ENCODE results near the gene MICAL1.

Gene MICAL1

DNA sequence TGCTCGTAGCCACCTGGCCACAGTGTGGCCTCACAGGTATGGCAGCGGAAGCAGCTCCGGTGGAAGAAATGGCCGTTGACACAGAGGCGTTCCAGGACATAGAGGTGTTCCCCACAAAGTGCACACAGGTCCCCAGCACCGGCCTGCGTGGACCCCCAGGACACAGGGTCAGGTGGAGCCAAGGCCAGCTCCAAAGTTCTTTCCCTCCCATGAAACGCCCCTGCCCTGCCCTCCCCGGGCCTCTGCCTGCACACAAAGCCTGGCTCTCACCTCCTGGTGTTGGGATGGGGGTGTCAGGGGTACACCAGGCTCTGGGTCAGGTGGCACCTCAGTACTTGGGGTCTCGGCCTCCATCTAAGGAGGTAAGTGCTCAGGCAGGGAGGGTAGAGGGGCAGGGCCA is 8.5 kb downstream of the MICAL1 start:
- TF ChIP-seq EZH2 (optimal IDR thresholded peaks at IDR 0.05; ENCODE audit: low read depth, low read length), result no peak
- TF ChIP-seq EZH2phosphoT487 (IDR thresholded peaks at IDR 0.05; ENCODE audit: low read length), result no peak
- TF ChIP-seq, protein P1, sequence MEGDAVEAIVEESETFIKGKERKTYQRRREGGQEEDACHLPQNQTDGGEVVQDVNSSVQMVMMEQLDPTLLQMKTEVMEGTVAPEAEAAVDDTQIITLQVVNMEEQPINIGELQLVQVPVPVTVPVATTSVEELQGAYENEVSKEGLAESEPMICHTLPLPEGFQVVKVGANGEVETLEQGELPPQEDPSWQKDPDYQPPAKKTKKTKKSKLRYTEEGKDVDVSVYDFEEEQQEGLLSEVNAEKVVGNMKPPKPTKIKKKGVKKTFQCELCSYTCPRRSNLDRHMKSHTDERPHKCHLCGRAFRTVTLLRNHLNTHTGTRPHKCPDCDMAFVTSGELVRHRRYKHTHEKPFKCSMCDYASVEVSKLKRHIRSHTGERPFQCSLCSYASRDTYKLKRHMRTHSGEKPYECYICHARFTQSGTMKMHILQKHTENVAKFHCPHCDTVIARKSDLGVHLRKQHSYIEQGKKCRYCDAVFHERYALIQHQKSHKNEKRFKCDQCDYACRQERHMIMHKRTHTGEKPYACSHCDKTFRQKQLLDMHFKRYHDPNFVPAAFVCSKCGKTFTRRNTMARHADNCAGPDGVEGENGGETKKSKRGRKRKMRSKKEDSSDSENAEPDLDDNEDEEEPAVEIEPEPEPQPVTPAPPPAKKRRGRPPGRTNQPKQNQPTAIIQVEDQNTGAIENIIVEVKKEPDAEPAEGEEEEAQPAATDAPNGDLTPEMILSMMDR (IDR thresholded peaks at IDR 0.05; ENCODE audit: low read length), result no peak
- no peaks in the 10 kb centered on the region for H3F3A ChIP-seq (ENCODE audit: insufficient read depth, low read length)
- H3K36me3 ChIP-seq (replicated peaks; ENCODE audit: insufficient read depth, low read length), result no peaks in the 10 kb centered on the region; the same call in 1 of the 2 replicates
- H3K4me2 ChIP-seq (ENCODE audit: low read depth, low read length), result no peak overlapping the region
- no peak overlapping the region for H3K4me3 ChIP-seq (ENCODE audit: low read length)
- no peak for DNase-seq
- no peaks in the 10 kb centered on the region for H4K20me1 ChIP-seq (ENCODE audit: insufficient read depth, low read length)
- no peaks in the 10 kb centered on the region for H3K9me3 ChIP-seq (replicated peaks; ENCODE audit: insufficient read depth, low read length)
- no peak overlapping the region for H3K27ac ChIP-seq (ENCODE audit: low read length)
- no peak overlapping the region for H3K9ac ChIP-seq (ENCODE audit: low read length)
- no peaks in the 10 kb centered on the region for H3K9me2 ChIP-seq (replicated peaks; ENCODE audit: insufficient read depth, low read length)
- peaks cover 9% of the 10 kb centered on the region; the same call in 1 of the 2 replicates for H3K79me2 ChIP-seq (ENCODE audit: low read length)
- no peaks in the 10 kb centered on the region for H3K27me3 ChIP-seq (replicated peaks; ENCODE audit: insufficient read depth, low read length)
- H2AFZ ChIP-seq (ENCODE audit: low read length), result no peak overlapping the region
- H3K4me1 ChIP-seq (ENCODE audit: low read length), result 0 out of 2 replicates have a peak, but pooled peaks cover under 1% of the 10 kb centered on the region

- Histone ChIP-seq H3K4me2 (ENCODE audit: low read depth, low read length) (no peak overlapping the region), H3K27ac (ENCODE audit: low read length) (no peak overlapping the region), H3K9me3 (replicated peaks; ENCODE audit: insufficient read depth, low read length) (no peaks in the 10 kb centered on the region), H4K20me1 (ENCODE audit: insufficient read depth, low read length) (no peaks in the 10 kb centered on the region), H3K36me3 (replicated peaks; ENCODE audit: insufficient read depth, low read length) (no peaks in the 10 kb centered on the region; the same call in 1 of the 2 replicates), H3K9ac (ENCODE audit: low read length) (no peak overlapping the region), H3F3A (ENCODE audit: insufficient read depth, low read length) (peaks cover 2% of the 10 kb centered on the region; the same call in 1 of the 2 replicates), H3K4me3 (ENCODE audit: low read length) (no peak overlapping the region), H2AFZ (ENCODE audit: low read length) (no peak overlapping the region), H3K9me2 (replicated peaks; ENCODE audit: insufficient read depth, low read length) (no peaks in the 10 kb centered on the region), H3K27me3 (replicated peaks; ENCODE audit: insufficient read depth, low read length) (no peaks in the 10 kb centered on the region), H3K4me1 (ENCODE audit: low read length) (0 out of 2 replicates have a peak, but pooled peaks cover 6% of the 10 kb centered on the region), H3K79me2 (ENCODE audit: low read length) (peaks cover 14% of the 10 kb centered on the region)
- no peak for DNase-seq
- TF ChIP-seq EZH2phosphoT487 (IDR thresholded peaks at IDR 0.05; ENCODE audit: low read length) (no peak), EZH2 (optimal IDR thresholded peaks at IDR 0.05; ENCODE audit: low read depth, low read length) (no peak)
- TF ChIP-seq, protein P1 (IDR thresholded peaks at IDR 0.05; ENCODE audit: low read length), result no peak
These were observed 9.0 kb downstream of the MICAL1 start for GRCh38 chr6:109446541-109446940.

DNA sequence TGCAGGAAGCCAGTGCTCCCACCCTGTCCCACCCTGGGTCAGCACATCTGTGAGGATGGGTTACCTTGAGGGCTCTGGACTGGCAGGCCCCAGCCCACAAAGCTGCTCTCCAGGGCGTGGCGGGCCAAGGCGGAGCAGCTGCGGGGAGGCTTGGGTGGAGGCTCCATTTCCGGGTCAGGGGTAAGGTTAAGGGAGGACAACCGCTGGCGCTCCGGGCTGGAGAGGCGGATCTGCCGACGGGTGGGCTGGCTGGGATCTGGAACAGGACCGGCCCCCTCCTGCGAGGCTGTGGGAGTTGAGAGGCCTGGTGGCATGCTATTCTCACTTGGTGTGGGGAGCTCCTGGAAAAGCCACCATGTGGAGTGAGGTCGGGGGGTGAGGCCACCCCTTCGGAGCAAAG is 9.5 kb downstream of the MICAL1 start:
- Histone ChIP-seq H3K27ac (ENCODE audit: low read length) (no peak overlapping the region), H4K20me1 (ENCODE audit: insufficient read depth, low read length) (no peaks in the 10 kb centered on the region), H3F3A (ENCODE audit: insufficient read depth, low read length) (peaks cover 6% of the 10 kb centered on the region; the same call in 1 of the 2 replicates), H3K79me2 (ENCODE audit: low read length) (peaks cover 19% of the 10 kb centered on the region), H3K4me3 (ENCODE audit: low read length) (no peak overlapping the region), H3K9me2 (replicated peaks; ENCODE audit: insufficient read depth, low read length) (no peaks in the 10 kb centered on the region), H3K4me1 (ENCODE audit: low read length) (0 out of 2 replicates have a peak, but pooled peaks cover 6% of the 10 kb centered on the region), H3K36me3 (replicated peaks; ENCODE audit: insufficient read depth, low read length) (no peaks in the 10 kb centered on the region; the same call in 1 of the 2 replicates), H3K4me2 (ENCODE audit: low read depth, low read length) (no peak overlapping the region), H3K9ac (ENCODE audit: low read length) (no peak overlapping the region), H3K27me3 (replicated peaks; ENCODE audit: insufficient read depth, low read length) (no peaks in the 10 kb centered on the region), H2AFZ (ENCODE audit: low read length) (no peak overlapping the region), H3K9me3 (replicated peaks; ENCODE audit: insufficient read depth, low read length) (no peaks in the 10 kb centered on the region)
- TF ChIP-seq, protein P1 (IDR thresholded peaks at IDR 0.05; ENCODE audit: low read length), result no peak
- TF ChIP-seq EZH2 (optimal IDR thresholded peaks at IDR 0.05; ENCODE audit: low read depth, low read length) (no peak), EZH2phosphoT487 (IDR thresholded peaks at IDR 0.05; ENCODE audit: low read length) (no peak)
- DNase-seq, result no peak

Measured in MM.1S (cell line).